ENCODE results near the gene SORCS2. TPM values are rescaled to one million over a fixed set of nuclear protein-coding genes. Genes with fewer than 3 reads are reported as not detected.
A peak's percentile ranks its signal among the peaks of the same experiment; 100 is the strongest.

The SORCS2 gene
- total and polyA plus RNA-seq, 9 donors: 7.4 to 24.9 (median 13.0) TPM

GRCh38 chr4:7739918-7740865, 547.9 kb downstream of the SORCS2 start:
- H3K4me1 ChIP-seq (ENCODE audit: control insufficient read depth, insufficient read depth, low read length): no peaks in the 10 kb centered on the region
- H3K27ac ChIP-seq (ENCODE audit: low read length): no peak overlapping the region
- H3K36me3 ChIP-seq (ENCODE audit: control insufficient read depth, insufficient read depth, low read length): peaks cover 18% of the 10 kb centered on the region
- H3K9me3 ChIP-seq (replicated peaks; ENCODE audit: control insufficient read depth, low read depth, low read length): peaks cover 4% of the 10 kb centered on the region
- H3K27me3 ChIP-seq (ENCODE audit: control insufficient read depth, insufficient read depth, low read length): peaks cover 2% of the 10 kb centered on the region
- 86% methylated on average over 38 of the region's 45 CpGs for WGBS (ENCODE audit: insufficient coverage)
- H3K4me3 ChIP-seq (ENCODE audit: low read length): no peak overlapping the region
- DNase-seq: no peak

DNA sequence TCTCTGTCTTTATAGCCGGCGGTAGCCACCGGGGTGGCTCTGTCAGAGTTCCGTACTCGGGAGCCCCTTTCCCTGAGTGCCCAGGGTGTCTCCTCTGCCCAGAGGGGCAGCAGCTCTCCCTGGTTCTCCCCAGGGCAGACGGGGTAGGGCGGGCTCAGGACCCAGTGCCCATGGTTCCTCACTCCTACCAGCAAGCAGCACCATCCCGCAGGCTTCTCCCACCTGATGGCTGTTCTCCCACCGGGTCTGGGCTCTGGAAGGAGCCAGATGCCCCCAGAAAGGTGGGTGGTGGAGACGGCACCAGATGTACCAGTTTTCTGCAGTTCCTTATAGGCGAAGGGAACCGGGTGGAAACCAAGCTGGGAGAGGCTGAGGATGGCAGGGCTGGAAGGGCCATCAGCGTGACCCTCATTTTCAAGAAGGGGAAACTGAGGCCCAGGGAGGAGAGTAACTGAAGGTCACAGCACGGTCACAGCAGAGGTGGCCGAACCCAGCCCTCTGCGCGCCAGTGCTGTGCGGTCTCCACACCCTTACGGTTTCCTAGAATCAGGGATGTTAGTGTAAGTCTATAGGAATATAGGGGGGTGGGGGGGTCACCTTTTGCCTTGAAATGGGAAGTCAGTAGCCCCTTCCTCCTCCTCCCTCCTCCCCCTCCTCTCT, 548.7 kb downstream of the SORCS2 start:
- WGBS (ENCODE audit: insufficient coverage): 91% methylated on average over 12 of the region's 19 CpGs
- DNase-seq: no peak

DNA sequence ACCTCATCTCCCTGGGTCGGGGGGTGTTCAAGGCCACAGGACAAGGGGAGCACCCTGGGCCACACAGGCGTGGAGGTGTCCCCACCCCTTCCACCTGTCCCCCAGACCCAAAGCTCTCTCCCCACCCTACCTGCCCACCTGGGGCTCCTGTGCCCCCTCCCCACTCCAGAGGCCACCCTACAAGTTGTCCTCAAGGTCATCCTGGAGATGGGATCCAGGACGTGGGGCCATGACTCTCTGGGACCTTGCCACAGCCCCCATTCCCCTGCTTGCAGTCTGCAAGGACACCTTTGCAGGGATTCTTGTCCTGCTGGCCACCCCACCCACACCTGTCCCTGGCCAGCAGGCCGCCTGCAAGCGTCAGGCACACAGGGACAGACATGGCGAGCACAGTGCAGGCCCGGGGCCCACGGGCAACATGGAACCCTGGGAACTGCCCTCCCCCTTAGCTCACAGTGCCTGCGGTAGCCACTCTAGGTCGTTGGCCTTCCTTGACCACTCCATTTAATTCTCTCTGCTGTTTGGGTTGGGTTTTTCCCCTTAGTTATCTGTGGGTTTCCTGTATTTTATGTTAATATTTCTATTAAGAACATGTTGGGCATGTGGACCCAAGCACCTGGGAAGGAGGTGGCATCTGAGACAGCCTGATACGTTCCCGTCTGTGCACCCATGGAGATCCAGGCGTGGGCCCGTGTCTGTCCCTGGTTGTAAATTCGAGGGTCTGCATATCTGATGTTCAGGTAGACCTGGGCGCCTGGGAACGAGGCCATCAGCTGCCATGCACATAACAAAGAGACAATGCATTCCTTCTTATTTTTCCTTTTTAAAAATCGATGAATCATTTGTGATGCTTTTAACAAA, 549.8 kb downstream of the SORCS2 start:
- WGBS (ENCODE audit: insufficient coverage): 89% methylated on average over 13 of the region's 18 CpGs
- no peak for DNase-seq
- Histone ChIP-seq H3K36me3 (ENCODE audit: control insufficient read depth, insufficient read depth, low read length) (peaks cover 15% of the 10 kb centered on the region), H3K4me3 (ENCODE audit: low read length) (no peak overlapping the region), H3K9me3 (replicated peaks; ENCODE audit: control insufficient read depth, low read depth, low read length) (peaks cover 4% of the 10 kb centered on the region), H3K27me3 (ENCODE audit: control insufficient read depth, insufficient read depth, low read length) (no peaks in the 10 kb centered on the region), H3K27ac (ENCODE audit: low read length) (no peak overlapping the region), H3K4me1 (ENCODE audit: control insufficient read depth, insufficient read depth, low read length) (peaks cover 6% of the 10 kb centered on the region)

More for the DNA sequence above, 548.7 kb downstream of the SORCS2 start:
- no peaks in the 10 kb centered on the region for H3K27me3 ChIP-seq (ENCODE audit: control insufficient read depth, insufficient read depth, low read length)
- peaks cover 3% of the 10 kb centered on the region for H3K4me1 ChIP-seq (ENCODE audit: control insufficient read depth, insufficient read depth, low read length)
- H3K9me3 ChIP-seq (replicated peaks; ENCODE audit: control insufficient read depth, low read depth, low read length): peaks cover 4% of the 10 kb centered on the region
- H3K36me3 ChIP-seq (ENCODE audit: control insufficient read depth, insufficient read depth, low read length): peaks cover 15% of the 10 kb centered on the region
- H3K27ac ChIP-seq (ENCODE audit: low read length): no peak overlapping the region
- no peak overlapping the region for H3K4me3 ChIP-seq (ENCODE audit: low read length)

GRCh38 chr4:7742807-7743280, 550.5 kb downstream of the SORCS2 start:
- Histone ChIP-seq H3K27ac (ENCODE audit: low read length) (no peak overlapping the region), H3K9me3 (replicated peaks; ENCODE audit: control insufficient read depth, low read depth, low read length) (peaks cover 1% of the 10 kb centered on the region), H3K36me3 (ENCODE audit: control insufficient read depth, insufficient read depth, low read length) (peaks cover 9% of the 10 kb centered on the region), H3K4me1 (ENCODE audit: control insufficient read depth, insufficient read depth, low read length) (peaks cover 12% of the 10 kb centered on the region), H3K4me3 (ENCODE audit: low read length) (no peak overlapping the region), H3K27me3 (ENCODE audit: control insufficient read depth, insufficient read depth, low read length) (no peaks in the 10 kb centered on the region)
- WGBS (ENCODE audit: insufficient coverage): 50% methylated on average over 8 of the region's 8 CpGs
- DNase-seq: no peak

GRCh38 chr4:7744142-7744804, 551.9 kb downstream of the SORCS2 start:
- H3K4me1 ChIP-seq (ENCODE audit: control insufficient read depth, insufficient read depth, low read length): peaks cover 12% of the 10 kb centered on the region
- H3K36me3 ChIP-seq (ENCODE audit: control insufficient read depth, insufficient read depth, low read length): peaks cover 3% of the 10 kb centered on the region
- 75% methylated on average over 15 of the region's 16 CpGs for WGBS (ENCODE audit: insufficient coverage)
- no peaks in the 10 kb centered on the region for H3K27me3 ChIP-seq (ENCODE audit: control insufficient read depth, insufficient read depth, low read length)
- H3K9me3 ChIP-seq (replicated peaks; ENCODE audit: control insufficient read depth, low read depth, low read length): no peaks in the 10 kb centered on the region
- H3K4me3 ChIP-seq (ENCODE audit: low read length): no peak overlapping the region
- DNase-seq: peak; percentile 68
- no peak overlapping the region for H3K27ac ChIP-seq (ENCODE audit: low read length)

- DNase-seq: no peak
- H3K36me3 ChIP-seq (ENCODE audit: control insufficient read depth, insufficient read depth, low read length): peaks cover 3% of the 10 kb centered on the region
- no peaks in the 10 kb centered on the region for H3K27me3 ChIP-seq (ENCODE audit: control insufficient read depth, insufficient read depth, low read length)
- peaks cover 12% of the 10 kb centered on the region for H3K4me1 ChIP-seq (ENCODE audit: control insufficient read depth, insufficient read depth, low read length)
- 67% methylated on average over 10 of the region's 15 CpGs for WGBS (ENCODE audit: insufficient coverage)
- no peak overlapping the region for H3K4me3 ChIP-seq (ENCODE audit: low read length)
- no peak overlapping the region for H3K27ac ChIP-seq (ENCODE audit: low read length)
- no peaks in the 10 kb centered on the region for H3K9me3 ChIP-seq (replicated peaks; ENCODE audit: control insufficient read depth, low read depth, low read length)
These were observed 553.1 kb downstream of the SORCS2 start for GRCh38 chr4:7745301-7745885.

- Histone ChIP-seq H3K27ac (ENCODE audit: low read length) (no peak overlapping the region), H3K9me3 (replicated peaks; ENCODE audit: control insufficient read depth, low read depth, low read length) (no peaks in the 10 kb centered on the region), H3K4me1 (ENCODE audit: control insufficient read depth, insufficient read depth, low read length) (peaks cover 12% of the 10 kb centered on the region), H3K4me3 (ENCODE audit: low read length) (no peak overlapping the region), H3K36me3 (ENCODE audit: control insufficient read depth, insufficient read depth, low read length) (peaks cover 3% of the 10 kb centered on the region), H3K27me3 (ENCODE audit: control insufficient read depth, insufficient read depth, low read length) (no peaks in the 10 kb centered on the region)
- DNase-seq: no peak
- 93% methylated on average over 20 of the region's 20 CpGs for WGBS (ENCODE audit: insufficient coverage)
These were observed 554.2 kb downstream of the SORCS2 start for GRCh38 chr4:7746351-7747061.

DNA sequence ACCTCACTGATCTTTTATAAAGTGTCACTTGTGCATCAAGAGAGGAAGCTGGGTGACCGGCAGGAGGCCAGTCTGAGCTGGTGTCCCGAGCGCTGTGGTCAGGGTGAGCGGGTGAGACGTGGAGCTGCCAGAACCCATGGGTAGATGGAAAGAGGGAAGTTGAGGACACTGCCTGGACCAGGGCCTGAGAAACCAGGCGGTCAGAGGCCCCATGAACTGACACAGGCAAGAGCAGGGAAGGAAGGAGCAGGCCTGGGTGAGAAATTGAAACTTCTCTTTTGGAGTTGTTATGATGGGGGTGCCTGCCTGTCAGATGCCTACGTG, 554.7 kb downstream of the SORCS2 start:
- 79% methylated on average over 7 of the region's 7 CpGs for WGBS (ENCODE audit: insufficient coverage)
- Histone ChIP-seq H3K9me3 (replicated peaks; ENCODE audit: control insufficient read depth, low read depth, low read length) (no peaks in the 10 kb centered on the region), H3K27me3 (ENCODE audit: control insufficient read depth, insufficient read depth, low read length) (no peaks in the 10 kb centered on the region), H3K4me3 (ENCODE audit: low read length) (no peak overlapping the region), H3K27ac (ENCODE audit: low read length) (no peak overlapping the region), H3K4me1 (ENCODE audit: control insufficient read depth, insufficient read depth, low read length) (peaks cover 12% of the 10 kb centered on the region), H3K36me3 (ENCODE audit: control insufficient read depth, insufficient read depth, low read length) (peaks cover 3% of the 10 kb centered on the region)
- no peak for DNase-seq

GRCh38 chr4:7747566-7747965, 555.2 kb downstream of the SORCS2 start:
- no peak for DNase-seq
- WGBS (ENCODE audit: insufficient coverage): 62% methylated on average over 11 of the region's 11 CpGs
- H3K4me3 ChIP-seq (ENCODE audit: low read length): no peak overlapping the region
- peaks cover 3% of the 10 kb centered on the region for H3K36me3 ChIP-seq (ENCODE audit: control insufficient read depth, insufficient read depth, low read length)
- H3K27me3 ChIP-seq (ENCODE audit: control insufficient read depth, insufficient read depth, low read length): no peaks in the 10 kb centered on the region
- no peaks in the 10 kb centered on the region for H3K9me3 ChIP-seq (replicated peaks; ENCODE audit: control insufficient read depth, low read depth, low read length)
- no peak overlapping the region for H3K27ac ChIP-seq (ENCODE audit: low read length)
- H3K4me1 ChIP-seq (ENCODE audit: control insufficient read depth, insufficient read depth, low read length): peaks cover 12% of the 10 kb centered on the region
